ENCODE data around the gene CYP39A1. TPM values are rescaled to one million over a fixed set of nuclear protein-coding genes. Genes with fewer than 3 reads are reported as not detected.

CYP39A1 gene
- total and polyA plus RNA-seq, 10 of the 15 experiments (the other 5 are each of a cell fraction or from before 2014, with no cell fraction given): not detected

DNA sequence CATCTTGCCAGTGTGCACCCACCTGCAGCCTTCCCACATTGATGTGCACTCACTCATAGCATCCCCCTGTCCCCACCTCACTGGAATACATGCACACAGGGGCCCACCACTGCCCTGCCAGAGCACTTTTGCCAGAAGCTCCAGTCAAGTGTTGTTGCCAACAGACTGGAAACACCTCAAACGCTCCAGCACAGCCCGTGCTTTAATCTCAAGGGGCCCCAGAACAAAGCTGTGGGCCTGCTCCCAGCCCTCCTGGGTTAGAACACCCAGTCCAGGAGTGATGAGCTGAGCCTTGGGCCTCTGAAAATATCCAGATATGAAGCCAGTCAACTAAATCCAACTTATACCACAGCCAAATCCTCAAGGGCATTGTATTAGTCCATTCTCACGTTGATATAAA, 77.1 kb downstream of the CYP39A1 start:
- H3K4me1 ChIP-seq (ENCODE audit: control insufficient read depth, insufficient read depth, low read length): no peaks in the 10 kb centered on the region
- 3% methylated on average over 3 of the region's 3 CpGs for WGBS (ENCODE audit: insufficient coverage, insufficient replicate concordance, low lambda C conversion rate, missing lambda C conversion rate)
- ChIA-PET POLR2A (no interaction called here), RAD21 (ENCODE audit: unreplicated experiment) (no interaction called here), CTCF (no interaction called here), SMC1A (ENCODE audit: uncharacterized antibody, unreplicated experiment) (no interaction called here)
- in situ Hi-C loops (cut with MboI): no loop called here
- H3K36me3 ChIP-seq (ENCODE audit: control insufficient read depth in 2 of 2, insufficient read depth in 2 of 2, low read length in 1 of 2): no peaks in the 10 kb centered on the region
- H3K79me2 ChIP-seq (ENCODE audit: control insufficient read depth, insufficient read depth, low read length): no peaks in the 10 kb centered on the region
- intact Hi-C loops (cut with micrococcal nuclease; ENCODE audit: unreplicated experiment): no loop called here
- no peak overlapping the region for H2AFZ ChIP-seq (ENCODE audit: control insufficient read depth, low read depth, low read length)
- H4K20me1 ChIP-seq (ENCODE audit: control insufficient read depth, insufficient read depth): no peaks in the 10 kb centered on the region
- no peak overlapping the region for H3K27ac ChIP-seq (ENCODE audit: control insufficient read depth, insufficient read depth)
- no peaks in the 10 kb centered on the region for H3K27me3 ChIP-seq (replicated peaks in 1 of 2; ENCODE audit: control insufficient read depth in 2 of 2, insufficient read depth in 2 of 2, low read length in 1 of 2)
- ATAC-seq (no peak), DNase-seq (ENCODE audit: low read depth, low spot score) (no peak), FAIRE-seq (no peak)
- H3K4me3 ChIP-seq: no peak overlapping the region
- no peak overlapping the region for H3K9ac ChIP-seq (ENCODE audit: control insufficient read depth, insufficient read depth, low read length)
- H3K9me3 ChIP-seq (replicated peaks; ENCODE audit: control insufficient read depth, insufficient read depth, low read length): no peaks in the 10 kb centered on the region; the same call in 2 of the 3 replicates
- TF ChIP-seq, protein P1, sequence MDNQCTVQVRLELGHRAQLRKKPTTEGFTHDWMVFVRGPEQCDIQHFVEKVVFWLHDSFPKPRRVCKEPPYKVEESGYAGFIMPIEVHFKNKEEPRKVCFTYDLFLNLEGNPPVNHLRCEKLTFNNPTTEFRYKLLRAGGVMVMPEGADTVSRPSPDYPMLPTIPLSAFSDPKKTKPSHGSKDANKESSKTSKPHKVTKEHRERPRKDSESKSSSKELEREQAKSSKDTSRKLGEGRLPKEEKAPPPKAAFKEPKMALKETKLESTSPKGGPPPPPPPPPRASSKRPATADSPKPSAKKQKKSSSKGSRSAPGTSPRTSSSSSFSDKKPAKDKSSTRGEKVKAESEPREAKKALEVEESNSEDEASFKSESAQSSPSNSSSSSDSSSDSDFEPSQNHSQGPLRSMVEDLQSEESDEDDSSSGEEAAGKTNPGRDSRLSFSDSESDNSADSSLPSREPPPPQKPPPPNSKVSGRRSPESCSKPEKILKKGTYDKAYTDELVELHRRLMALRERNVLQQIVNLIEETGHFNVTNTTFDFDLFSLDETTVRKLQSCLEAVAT (IDR thresholded peaks at IDR 0.05): no peak
- TF ChIP-seq, protein P2, sequence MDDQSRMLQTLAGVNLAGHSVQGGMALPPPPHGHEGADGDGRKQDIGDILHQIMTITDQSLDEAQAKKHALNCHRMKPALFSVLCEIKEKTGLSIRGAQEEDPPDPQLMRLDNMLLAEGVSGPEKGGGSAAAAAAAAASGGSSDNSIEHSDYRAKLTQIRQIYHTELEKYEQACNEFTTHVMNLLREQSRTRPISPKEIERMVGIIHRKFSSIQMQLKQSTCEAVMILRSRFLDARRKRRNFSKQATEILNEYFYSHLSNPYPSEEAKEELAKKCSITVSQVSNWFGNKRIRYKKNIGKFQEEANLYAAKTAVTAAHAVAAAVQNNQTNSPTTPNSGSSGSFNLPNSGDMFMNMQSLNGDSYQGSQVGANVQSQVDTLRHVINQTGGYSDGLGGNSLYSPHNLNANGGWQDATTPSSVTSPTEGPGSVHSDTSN (IDR thresholded peaks at IDR 0.05; ENCODE audit: insufficient replicate concordance, low read depth, low read length): no peak
- TF ChIP-seq, protein P3, sequence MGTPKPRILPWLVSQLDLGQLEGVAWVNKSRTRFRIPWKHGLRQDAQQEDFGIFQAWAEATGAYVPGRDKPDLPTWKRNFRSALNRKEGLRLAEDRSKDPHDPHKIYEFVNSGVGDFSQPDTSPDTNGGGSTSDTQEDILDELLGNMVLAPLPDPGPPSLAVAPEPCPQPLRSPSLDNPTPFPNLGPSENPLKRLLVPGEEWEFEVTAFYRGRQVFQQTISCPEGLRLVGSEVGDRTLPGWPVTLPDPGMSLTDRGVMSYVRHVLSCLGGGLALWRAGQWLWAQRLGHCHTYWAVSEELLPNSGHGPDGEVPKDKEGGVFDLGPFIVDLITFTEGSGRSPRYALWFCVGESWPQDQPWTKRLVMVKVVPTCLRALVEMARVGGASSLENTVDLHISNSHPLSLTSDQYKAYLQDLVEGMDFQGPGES (IDR thresholded peaks at IDR 0.05): no peak
- TF ChIP-seq, protein P4, sequence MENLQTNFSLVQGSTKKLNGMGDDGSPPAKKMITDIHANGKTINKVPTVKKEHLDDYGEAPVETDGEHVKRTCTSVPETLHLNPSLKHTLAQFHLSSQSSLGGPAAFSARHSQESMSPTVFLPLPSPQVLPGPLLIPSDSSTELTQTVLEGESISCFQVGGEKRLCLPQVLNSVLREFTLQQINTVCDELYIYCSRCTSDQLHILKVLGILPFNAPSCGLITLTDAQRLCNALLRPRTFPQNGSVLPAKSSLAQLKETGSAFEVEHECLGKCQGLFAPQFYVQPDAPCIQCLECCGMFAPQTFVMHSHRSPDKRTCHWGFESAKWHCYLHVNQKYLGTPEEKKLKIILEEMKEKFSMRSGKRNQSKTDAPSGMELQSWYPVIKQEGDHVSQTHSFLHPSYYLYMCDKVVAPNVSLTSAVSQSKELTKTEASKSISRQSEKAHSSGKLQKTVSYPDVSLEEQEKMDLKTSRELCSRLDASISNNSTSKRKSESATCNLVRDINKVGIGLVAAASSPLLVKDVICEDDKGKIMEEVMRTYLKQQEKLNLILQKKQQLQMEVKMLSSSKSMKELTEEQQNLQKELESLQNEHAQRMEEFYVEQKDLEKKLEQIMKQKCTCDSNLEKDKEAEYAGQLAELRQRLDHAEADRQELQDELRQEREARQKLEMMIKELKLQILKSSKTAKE (IDR thresholded peaks at IDR 0.05; ENCODE audit: low read depth, poor library complexity, severe bottlenecking): no peak
- TF ChIP-seq, protein P5, sequence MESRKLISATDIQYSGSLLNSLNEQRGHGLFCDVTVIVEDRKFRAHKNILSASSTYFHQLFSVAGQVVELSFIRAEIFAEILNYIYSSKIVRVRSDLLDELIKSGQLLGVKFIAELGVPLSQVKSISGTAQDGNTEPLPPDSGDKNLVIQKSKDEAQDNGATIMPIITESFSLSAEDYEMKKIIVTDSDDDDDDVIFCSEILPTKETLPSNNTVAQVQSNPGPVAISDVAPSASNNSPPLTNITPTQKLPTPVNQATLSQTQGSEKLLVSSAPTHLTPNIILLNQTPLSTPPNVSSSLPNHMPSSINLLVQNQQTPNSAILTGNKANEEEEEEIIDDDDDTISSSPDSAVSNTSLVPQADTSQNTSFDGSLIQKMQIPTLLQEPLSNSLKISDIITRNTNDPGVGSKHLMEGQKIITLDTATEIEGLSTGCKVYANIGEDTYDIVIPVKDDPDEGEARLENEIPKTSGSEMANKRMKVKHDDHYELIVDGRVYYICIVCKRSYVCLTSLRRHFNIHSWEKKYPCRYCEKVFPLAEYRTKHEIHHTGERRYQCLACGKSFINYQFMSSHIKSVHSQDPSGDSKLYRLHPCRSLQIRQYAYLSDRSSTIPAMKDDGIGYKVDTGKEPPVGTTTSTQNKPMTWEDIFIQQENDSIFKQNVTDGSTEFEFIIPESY (IDR thresholded peaks at IDR 0.05): no peak
- no peak for TF ChIP-seq IKZF2 (IDR thresholded peaks at IDR 0.05)
- TF ChIP-seq NR2C2 (IDR thresholded peaks at IDR 0.05; ENCODE audit: borderline replicate concordance, control insufficient read depth, insufficient read length, low read depth): no peak
- no peak overlapping the region for H3K4me2 ChIP-seq (ENCODE audit: control insufficient read depth, insufficient read depth)
- no TSS peak for BruUV-seq (replicated peaks)

All from GM12878 (cell line).